ENCODE results near the gene APOC4.
"Not testable (repeated sequence)": the region's sequence is repeated elsewhere in the genome, so short reads cannot be mapped to it uniquely, and the experiment has no call there.

The APOC4 gene

DNA sequence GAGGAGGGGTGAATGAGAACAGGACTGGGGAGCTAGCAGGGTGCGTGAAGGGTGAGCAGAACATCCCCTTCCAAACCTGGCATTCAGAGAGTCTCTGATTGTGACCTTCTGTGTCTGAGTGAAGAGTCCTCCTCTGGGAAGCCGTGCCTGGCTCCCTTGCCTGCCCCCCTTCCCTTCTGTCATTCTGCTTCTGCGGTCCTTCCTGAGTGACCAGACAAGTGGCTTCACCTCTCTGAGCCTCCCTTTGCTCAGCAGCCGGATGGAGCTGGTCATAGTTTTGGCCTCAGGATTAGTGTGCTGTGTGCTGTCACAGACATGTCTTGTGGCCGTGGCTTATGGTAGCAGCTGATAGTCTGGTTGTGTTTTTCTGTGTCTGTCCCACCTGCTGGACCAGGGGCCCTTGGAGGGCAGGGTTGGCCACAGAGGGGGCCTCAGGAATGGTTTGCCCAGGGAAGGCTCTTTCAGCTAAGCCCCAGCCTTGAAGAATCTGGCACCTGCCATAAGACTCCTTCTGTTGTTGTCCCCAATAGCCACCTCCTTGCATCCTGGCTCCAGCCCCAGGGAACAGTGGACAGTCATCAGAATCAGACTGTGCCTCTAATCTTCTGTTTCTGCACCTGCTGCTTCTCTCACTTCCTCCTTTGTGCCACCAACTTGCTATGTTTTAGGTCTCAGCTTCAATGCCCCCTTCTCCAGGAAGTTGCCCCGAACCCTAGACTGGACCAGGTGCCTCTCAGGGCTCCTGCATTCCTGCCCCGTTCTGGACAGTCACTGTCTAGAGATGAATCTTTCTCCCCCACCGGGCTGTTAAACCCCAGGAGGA, 19.1 kb downstream of the APOC4 start:
- DNase-seq, result no peak

- no peak for DNase-seq
Measured at GRCh38 chr19:44961821-44962220, 19.8 kb downstream of the APOC4 start.

DNA sequence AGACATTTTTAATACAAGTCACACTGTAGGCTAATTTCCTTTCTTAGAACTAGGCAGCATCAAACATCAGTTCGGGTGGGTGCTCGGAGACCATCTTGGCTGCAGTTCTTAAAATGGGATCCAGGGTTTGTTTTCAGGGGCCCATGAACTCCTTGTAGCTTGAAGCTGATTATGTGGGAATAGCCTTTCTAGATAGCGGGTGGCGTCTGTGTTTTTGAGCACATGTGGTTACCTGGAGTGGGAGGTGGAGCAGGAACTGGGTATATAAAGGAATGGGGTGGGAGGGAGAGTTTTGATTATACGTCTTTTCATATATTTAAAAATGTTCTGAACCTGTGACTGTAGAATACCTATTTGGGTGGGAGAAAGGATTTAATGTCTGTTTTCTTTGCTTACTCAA, 26.1 kb downstream of the APOC4 start:
- no peak for DNase-seq

- DNase-seq, result no peak
Measured at GRCh38 chr19:44968670-44969069, 26.6 kb downstream of the APOC4 start.

GRCh38 chr19:44969437-44969836, 27.4 kb downstream of the APOC4 start:
- DNase-seq, result no peak

DNA sequence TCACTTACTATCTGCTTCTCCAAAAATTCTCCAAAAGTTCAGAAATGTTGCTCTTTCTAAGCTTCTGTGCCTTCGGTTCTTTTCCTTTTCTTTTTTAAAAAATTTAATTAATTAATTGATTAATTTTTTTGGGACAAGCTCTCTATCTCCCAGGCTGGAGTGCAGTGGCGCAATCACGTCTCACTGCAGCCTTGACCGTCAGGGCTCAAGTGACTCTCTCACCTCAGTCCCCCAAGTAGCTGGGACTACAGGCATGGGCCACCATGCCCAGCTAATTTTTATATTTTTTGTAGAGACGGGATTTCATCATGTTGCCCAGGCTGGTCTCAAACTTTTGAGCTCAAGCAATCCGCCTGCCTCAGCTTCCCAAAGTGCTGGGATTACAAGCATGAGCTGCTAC, 29.4 kb downstream of the APOC4 start:
- not testable (repeated sequence) for DNase-seq

DNA sequence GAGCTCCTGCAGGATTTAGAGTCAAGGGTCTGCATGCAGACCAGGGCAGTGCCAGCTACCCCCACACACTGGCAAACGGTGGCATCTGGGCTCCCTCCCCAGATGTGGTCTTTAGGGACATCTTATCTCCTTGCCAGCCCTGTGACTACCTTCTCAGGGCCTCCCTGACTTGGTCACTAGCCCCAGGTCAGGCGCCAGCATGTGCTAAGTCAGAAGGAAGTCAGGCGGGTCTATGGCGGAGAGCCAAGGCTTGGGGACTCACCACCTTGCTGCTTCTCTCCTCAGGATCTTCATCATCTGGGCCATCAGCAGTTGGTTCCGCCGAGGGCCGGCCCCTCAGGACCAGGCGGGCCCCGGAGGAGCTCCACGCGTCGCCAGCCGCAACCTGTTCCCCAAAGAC, 30.8 kb downstream of the APOC4 start:
- no peak for DNase-seq

DNA sequence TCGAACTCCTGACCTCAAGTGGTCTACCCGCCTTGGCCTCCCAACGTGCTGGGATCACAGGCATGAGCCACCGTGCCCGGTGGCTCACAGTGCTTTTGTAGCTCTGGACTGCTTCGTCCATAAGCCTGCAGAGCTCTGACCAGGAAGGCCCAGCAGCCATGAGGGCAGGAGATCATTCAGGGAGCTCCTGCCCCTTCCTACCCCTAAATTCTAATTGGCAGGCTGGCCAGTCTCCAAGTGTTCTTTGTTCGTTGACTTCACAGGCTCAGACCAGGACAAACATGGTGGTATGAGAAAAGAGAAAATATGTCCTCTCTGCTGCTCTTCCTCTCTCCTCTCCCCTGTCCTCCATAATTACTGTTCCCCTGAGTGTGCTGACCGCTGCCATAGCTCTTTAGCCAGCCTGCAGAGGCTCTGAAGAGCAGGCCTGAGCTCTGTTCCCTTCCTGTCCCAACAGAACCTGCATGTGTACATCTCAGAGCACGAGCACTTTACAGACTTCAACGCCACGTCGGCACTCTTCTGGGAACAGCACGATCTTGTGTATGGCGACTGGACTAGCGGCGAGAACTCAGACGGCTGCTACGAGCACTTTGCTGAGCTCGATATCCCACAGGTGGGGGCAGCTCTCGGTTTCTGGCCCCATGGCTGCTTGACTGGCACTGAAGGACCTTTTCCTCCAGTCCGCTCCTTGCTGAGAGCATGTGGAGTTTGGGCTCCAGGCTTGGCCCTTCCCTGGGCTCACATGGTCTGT, 32.1 kb downstream of the APOC4 start:
- DNase-seq, result no peak

- DNase-seq, result no peak
Measured at GRCh38 chr19:44974857-44975256, 32.8 kb downstream of the APOC4 start.

DNA sequence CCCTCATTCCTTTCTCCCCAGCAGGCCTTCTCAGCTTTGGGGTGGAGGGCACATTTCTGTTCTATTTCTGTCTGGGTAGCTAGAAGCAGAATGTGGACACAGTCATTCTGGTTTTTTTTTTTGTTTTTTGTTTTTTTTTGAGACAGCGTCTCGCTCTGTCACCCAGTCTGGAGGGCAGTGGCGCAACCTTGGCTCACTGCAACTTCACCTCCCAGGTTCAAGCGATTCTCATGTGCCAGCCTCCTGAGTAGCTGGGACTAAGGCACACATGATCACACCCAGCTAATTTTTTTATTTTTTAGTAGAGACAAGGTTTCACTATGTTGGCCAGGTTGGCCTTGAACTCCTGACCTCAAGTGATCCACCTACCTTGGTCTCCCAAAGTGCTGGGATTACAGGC, 33.4 kb downstream of the APOC4 start:
- DNase-seq, result no peak

DNA sequence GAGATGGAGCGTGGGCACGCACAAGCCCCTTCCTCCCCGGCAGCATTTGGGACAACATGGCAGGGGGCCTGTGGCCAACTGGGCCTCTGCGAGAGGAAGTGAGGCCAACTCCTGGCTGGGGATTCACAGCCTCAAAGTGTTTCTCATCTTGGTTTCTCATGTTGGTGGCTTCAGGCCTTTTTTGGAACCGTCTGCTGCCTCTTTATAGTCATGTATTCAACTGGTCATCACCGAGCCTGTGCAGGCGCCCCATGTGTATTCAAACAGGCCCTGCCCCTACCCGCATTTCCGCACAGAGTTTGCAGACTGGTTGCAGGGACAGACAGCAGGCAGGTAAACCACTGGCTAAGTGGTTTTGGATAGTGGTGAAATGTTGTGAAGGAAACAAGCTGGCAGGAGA, 42.0 kb downstream of the APOC4 start:
- no peak for DNase-seq

- no peak for DNase-seq
Measured at GRCh38 chr19:44985445-44985844, 43.4 kb downstream of the APOC4 start.

GRCh38 chr19:44986389-44986788, 44.4 kb downstream of the APOC4 start:
- no peak for DNase-seq

- DNase-seq, result no peak
Measured at GRCh38 chr19:44987148-44987675, 45.2 kb downstream of the APOC4 start.

DNA sequence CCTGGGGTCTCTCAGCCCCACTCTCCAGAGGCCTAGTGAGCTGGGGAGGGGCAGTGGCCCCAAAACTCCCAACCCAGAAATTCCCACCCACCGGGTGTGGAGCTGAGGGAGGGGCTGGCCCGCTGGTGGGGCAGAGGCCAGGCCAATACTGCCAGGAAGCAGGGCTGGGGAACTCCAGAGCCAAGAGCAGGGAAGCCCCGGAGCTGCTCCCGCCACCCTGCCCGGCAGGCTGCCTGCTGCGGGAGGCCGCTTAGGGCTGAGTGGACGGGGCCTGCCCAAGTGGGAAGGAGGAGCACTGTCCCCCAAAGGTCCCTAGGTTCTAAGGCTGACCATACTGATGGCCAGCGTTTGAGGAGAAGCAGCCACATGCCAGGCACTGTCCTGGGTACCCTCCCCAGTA, 46.2 kb downstream of the APOC4 start:
- DNase-seq, result no peak

- peak in 1 of 2 experiments; percentile 10 for DNase-seq
Measured at GRCh38 chr19:44988896-44989556, 47.0 kb downstream of the APOC4 start.

DNA sequence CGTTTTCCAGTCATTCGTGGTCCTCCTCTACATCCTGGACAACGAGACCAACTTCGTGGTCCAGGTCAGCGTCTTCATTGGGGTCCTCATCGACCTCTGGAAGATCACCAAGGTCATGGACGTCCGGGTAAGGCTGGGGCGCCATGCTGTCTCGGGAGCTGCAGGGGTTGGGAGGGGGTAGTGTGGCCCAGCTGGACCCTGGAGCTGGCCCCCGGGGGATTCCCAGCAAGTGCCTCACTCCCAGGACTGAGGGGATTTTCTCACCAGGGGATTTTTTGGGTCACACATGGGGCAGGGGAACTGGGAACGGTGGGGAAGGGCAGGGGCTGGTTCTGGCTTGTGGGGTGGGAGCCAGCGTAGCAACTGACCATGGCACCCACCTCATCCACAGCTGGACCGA, 48.4 kb downstream of the APOC4 start:
- DNase-seq, result no peak

GRCh38 chr19:44990966-44991365, 48.9 kb downstream of the APOC4 start:
- DNase-seq, result no peak

- no peak for DNase-seq
Measured at GRCh38 chr19:44992336-44993163, 50.5 kb downstream of the APOC4 start.

GRCh38 chr19:44993526-44993925, 51.5 kb downstream of the APOC4 start:
- no peak for DNase-seq

GRCh38 chr19:44993926-44994537, 52.0 kb downstream of the APOC4 start:
- no peak for DNase-seq

All from SW 1271 (cell line).